ENCODE measurements around the gene ITPR1.
"Not testable (repeated sequence)": the region's sequence is repeated elsewhere in the genome, so short reads cannot be mapped to it uniquely, and the experiment has no call there.

Gene ITPR1

GRCh38 chr3:4748701-4749378, 255.7 kb downstream of the ITPR1 start:
- FAIRE-seq, result no peak

GRCh38 chr3:4749567-4750002, 256.4 kb downstream of the ITPR1 start:
- FAIRE-seq, result no peak

GRCh38 chr3:4750306-4750968, 257.3 kb downstream of the ITPR1 start:
- no peak for FAIRE-seq

- no peak for FAIRE-seq
Measured at GRCh38 chr3:4751029-4751501, 257.9 kb downstream of the ITPR1 start.

GRCh38 chr3:4751502-4752101, 258.5 kb downstream of the ITPR1 start:
- no peak for FAIRE-seq

GRCh38 chr3:4752201-4753072, 259.3 kb downstream of the ITPR1 start:
- FAIRE-seq, result no peak

GRCh38 chr3:4753073-4753691, 260.0 kb downstream of the ITPR1 start:
- no peak for FAIRE-seq

GRCh38 chr3:4754180-4755086, 261.3 kb downstream of the ITPR1 start:
- FAIRE-seq, result no peak

- no peak for FAIRE-seq
Measured at GRCh38 chr3:4755566-4755965, 262.4 kb downstream of the ITPR1 start.

- no peak for FAIRE-seq
Measured at GRCh38 chr3:4756057-4756775, 263.1 kb downstream of the ITPR1 start.

- no peak for FAIRE-seq
Measured at GRCh38 chr3:4756855-4757574, 263.9 kb downstream of the ITPR1 start.

- no peak for FAIRE-seq
Measured at GRCh38 chr3:4757575-4758248, 264.6 kb downstream of the ITPR1 start.

- FAIRE-seq, result no peak
Measured at GRCh38 chr3:4758249-4758860, 265.2 kb downstream of the ITPR1 start.

- no peak for FAIRE-seq
Measured at GRCh38 chr3:4758957-4759656, 266.0 kb downstream of the ITPR1 start.

- FAIRE-seq, result no peak
Measured at GRCh38 chr3:4759689-4760312, 266.7 kb downstream of the ITPR1 start.

- no peak for FAIRE-seq
Measured at GRCh38 chr3:4761759-4762158, 268.6 kb downstream of the ITPR1 start.

- not testable (repeated sequence) for FAIRE-seq
Measured at GRCh38 chr3:4762481-4763230, 269.5 kb downstream of the ITPR1 start.

All from TTC549 (cell line).